H9 (cell line): ENCODE measurements around the gene ELOVL6. TPM values are rescaled to one million over a fixed set of nuclear protein-coding genes. Genes with fewer than 3 reads are reported as not detected.
"Not testable (repeated sequence)": the region's sequence is repeated elsewhere in the genome, so short reads cannot be mapped to it uniquely, and the experiment has no call there.

Experiments
- DNase-seq: peaks from one replicate; pipeline ENCODE4 v3.0.0-alpha.2; 2017
- H2AFZ ChIP-seq: one replicate; pipeline ENCODE4 v1.6.1; 2013; ENCODE audit warnings: mild to moderate bottlenecking, low read length, control low read depth, moderate library complexity
- H2AK5ac ChIP-seq: 2 replicates; pipeline ENCODE4 v1.6.1; 2013; ENCODE audit warnings: low read length, control low read depth, mixed read lengths; ENCODE audit not compliant: insufficient read length
- H2BK120ac ChIP-seq: one replicate; pipeline ENCODE4 v1.6.1; 2013; ENCODE audit warnings: low read depth, mild to moderate bottlenecking, low read length, control low read depth, inconsistent platforms; ENCODE audit not compliant: poor library complexity, severe bottlenecking
- H2BK12ac ChIP-seq: 2 replicates; pipeline ENCODE4 v1.6.1; 2013; ENCODE audit warnings: low read length, control low read depth, mixed read lengths, low read depth; ENCODE audit not compliant: insufficient read length
- H2BK15ac ChIP-seq: 2 replicates; pipeline ENCODE4 v1.6.1; 2013; ENCODE audit warnings: low read depth, low read length, control low read depth
- H2BK20ac ChIP-seq: one replicate; pipeline ENCODE4 v1.6.1; 2013; ENCODE audit warnings: low read depth, mild to moderate bottlenecking, low read length, control low read depth, inconsistent platforms; ENCODE audit not compliant: poor library complexity, severe bottlenecking
- H2BK5ac ChIP-seq: 2 replicates; pipeline ENCODE4 v1.6.1; 2013; ENCODE audit warnings: low read length, control low read depth, mixed read lengths; ENCODE audit not compliant: insufficient read length
- H3K14ac ChIP-seq: 2 replicates; pipeline ENCODE4 v1.6.1; 2013; ENCODE audit warnings: low read length, control low read depth; ENCODE audit not compliant: insufficient read depth
- H3K18ac ChIP-seq: 2 replicates; pipeline ENCODE4 v1.6.1; 2013; ENCODE audit warnings: low read depth, mild to moderate bottlenecking, mixed read lengths, low read length, control low read depth; ENCODE audit not compliant: insufficient read length
- H3K23ac ChIP-seq: 2 replicates; pipeline ENCODE4 v1.6.1; 2013; ENCODE audit warnings: low read length, control low read depth, mixed read lengths, low read depth; ENCODE audit not compliant: insufficient read length
- H3K23me2 ChIP-seq: 2 replicates; pipeline ENCODE4 v1.6.1; 2013; ENCODE audit warnings: low read depth, mild to moderate bottlenecking, mixed read lengths, low read length, control low read depth; ENCODE audit not compliant: insufficient read length, poor library complexity, severe bottlenecking
- H3K27ac ChIP-seq: 2 replicates; pipeline ENCODE4 v1.5.1; 2013; ENCODE audit warnings: low read length, control low read depth, mixed read lengths, low read depth; ENCODE audit not compliant: insufficient read length
- H3K27me3 ChIP-seq: 2 replicates; pipeline ENCODE4 v1.6.1; 2013; ENCODE audit warnings: low read length, control low read depth, inconsistent platforms; ENCODE audit not compliant: insufficient read depth
- H3K4ac ChIP-seq: 2 replicates; pipeline ENCODE4 v1.6.1; 2013; ENCODE audit warnings: low read depth, mild to moderate bottlenecking, control low read depth, inconsistent platforms, low read length, moderate library complexity
- H3K4me1 ChIP-seq: 2 replicates; pipeline ENCODE4 v1.6.1; 2013; ENCODE audit warnings: low read length, control low read depth, inconsistent platforms; ENCODE audit not compliant: insufficient read depth
- H3K4me2 ChIP-seq: 2 replicates; pipeline ENCODE4 v1.6.1; 2013; ENCODE audit warnings: low read length, control low read depth, mixed read lengths; ENCODE audit not compliant: insufficient read length, insufficient read depth
- H3K56ac ChIP-seq: 2 replicates; pipeline ENCODE4 v1.6.1; 2013; ENCODE audit warnings: low read depth, mild to moderate bottlenecking, mixed read lengths, low read length, control low read depth; ENCODE audit not compliant: insufficient read length
- H3K79me1 ChIP-seq: 2 replicates; pipeline ENCODE4 v1.6.1; 2013; ENCODE audit warnings: low read depth, mild to moderate bottlenecking, moderate library complexity, low read length, control low read depth, inconsistent platforms; ENCODE audit not compliant: insufficient read depth, poor library complexity, severe bottlenecking
- H3K79me2 ChIP-seq: 2 replicates; pipeline ENCODE4 v1.6.1; 2013; ENCODE audit warnings: low read length, control low read depth, inconsistent platforms; ENCODE audit not compliant: insufficient read depth
- H3K9ac ChIP-seq: 2 replicates; pipeline ENCODE4 v1.6.1; 2013; ENCODE audit warnings: low read length, control low read depth, mixed read lengths; ENCODE audit not compliant: insufficient read length; ENCODE audit errors: extremely low read depth
- H3K9me3 ChIP-seq: one replicate; pipeline ENCODE4 v1.6.1; 2013; ENCODE audit warnings: low read depth, low read length, inconsistent platforms; ENCODE audit not compliant: control insufficient read depth
- H3T11ph ChIP-seq: one replicate; pipeline ENCODE4 v1.6.1; 2013; ENCODE audit warnings: mild to moderate bottlenecking, low read length, control low read depth, inconsistent platforms
- H4K20me1 ChIP-seq: one replicate; pipeline ENCODE4 v1.6.1; 2013; ENCODE audit not compliant: control insufficient read depth, insufficient read length, insufficient read depth
- H4K5ac ChIP-seq: 2 replicates; pipeline ENCODE4 v1.6.1; 2013; ENCODE audit warnings: low read depth, mild to moderate bottlenecking, mixed read lengths, low read length, control low read depth; ENCODE audit not compliant: insufficient read length
- H4K8ac ChIP-seq: replicated peaks from 2 replicates; pipeline ENCODE4 v1.6.1; 2013; ENCODE audit warnings: low read length, control low read depth, mixed read lengths, low read depth; ENCODE audit not compliant: insufficient read length
- H4K91ac ChIP-seq: 2 replicates; pipeline ENCODE4 v1.6.1; 2013; ENCODE audit warnings: low read depth, mild to moderate bottlenecking, moderate library complexity, mixed read lengths, low read length, control low read depth; ENCODE audit not compliant: insufficient read length
- H3K27ac Mint-ChIP-seq, 3 experiments: 2 replicates in 2 of 3; 3 replicates in 1 of 3; pipeline ENCODE4 v1.8.0; 2020 to 2021; ENCODE audit warnings: mixed read lengths in 3 of 3, mild to moderate bottlenecking in 1 of 3, moderate library complexity in 1 of 3
- H3K27me3 Mint-ChIP-seq: 2 replicates; pipeline ENCODE4 v1.8.0; 2021; ENCODE audit warnings: low read depth, mild to moderate bottlenecking, moderate library complexity, mixed read lengths
- H3K36me3 Mint-ChIP-seq, 3 experiments: 2 replicates in 2 of 3; 3 replicates in 1 of 3; pipeline ENCODE4 v1.8.0; 2020 to 2021; ENCODE audit warnings: low read depth in 3 of 3, mixed read lengths in 3 of 3; ENCODE audit not compliant: insufficient read depth in 1 of 3
- H3K4me1 Mint-ChIP-seq, 2 experiments: 2 replicates each; pipeline ENCODE4 v1.8.0; 2020; ENCODE audit warnings: mixed read lengths in 2 of 2
- H3K4me3 Mint-ChIP-seq, 2 experiments: 2 replicates in 1 of 2; 3 replicates in 1 of 2; pipeline ENCODE4 v1.8.0; 2020 to 2021; ENCODE audit warnings: mild to moderate bottlenecking in 2 of 2, mixed read lengths in 2 of 2, moderate library complexity in 1 of 2
- H3K9me3 Mint-ChIP-seq, 2 experiments: 2 replicates in 1 of 2; 3 replicates in 1 of 2; pipeline ENCODE4 v1.8.0; 2020; ENCODE audit warnings: mild to moderate bottlenecking in 2 of 2, mixed read lengths in 2 of 2, moderate library complexity in 1 of 2
- CTCF ChIP-seq: fragments of 200-600 bp; sonication (generic); conservative IDR thresholded peaks from 3 replicates; pipeline ENCODE4 v1.8.0; 2021; ENCODE audit warnings: antibody characterized with exemption, mild to moderate bottlenecking
- WGBS: extraction: QIAGEN DNeasy Blood & Tissue Kit; methylation state at CpG from one replicate; pipeline ENCODE4 v1.1.7; 2013; ENCODE audit warnings: missing lambda C conversion rate, low lambda C conversion rate, mixed read lengths; ENCODE audit not compliant: insufficient read length; ENCODE audit errors: extremely low coverage; 5-methylcytosine and 5-hydroxymethylcytosine counted together
- total RNA-seq: library from RNA; stranded (reverse); gene quantifications from 2 replicates; pipeline ENCODE4 v1.2.1, GENCODE V29; 2021

The ELOVL6 gene
- total RNA-seq, 1 experiment from 2014 or later: 64.6 TPM

GRCh38 chr4:110084154-110084553 lies 114.3 kb downstream of the ELOVL6 start:
- no peak overlapping the region for H3K27ac ChIP-seq
- H3K4ac ChIP-seq: no peak overlapping the region
- no CpG with 5 or more reads among the region's 3 CpGs for WGBS
- H2BK12ac ChIP-seq: no peak overlapping the region
- no peak for DNase-seq
- peaks cover 5% of the 10 kb centered on the region; the same call in 1 of the 2 replicates for H3K4me1 ChIP-seq
- no peaks in the 10 kb centered on the region for H3K27me3 ChIP-seq
- no peak overlapping the region for H4K8ac ChIP-seq
- no peak overlapping the region for H2BK5ac ChIP-seq
- no peak overlapping the region for H3T11ph ChIP-seq
- Mint-ChIP-seq H3K27ac (no peak overlapping the region), H3K9me3 (peaks cover 16 to 22% of the 10 kb centered on the region in 2 experiments), H3K4me3 (no peak overlapping the region), H3K4me1 (peaks cover 13 to 15% of the 10 kb centered on the region in 2 experiments), H3K36me3 (peaks cover 18 to 35% (median 28%) of the 10 kb centered on the region in 3 experiments), H3K27me3 (no peaks in the 10 kb centered on the region)
- no peak overlapping the region for H3K4me2 ChIP-seq
- no peak overlapping the region for H3K23ac ChIP-seq
- TF ChIP-seq CTCF: no peak
- no peaks in the 10 kb centered on the region for H3K23me2 ChIP-seq
- no peak overlapping the region for H4K91ac ChIP-seq
- H2AFZ ChIP-seq: no peak overlapping the region
- no peak overlapping the region for H2BK15ac ChIP-seq
- no peak overlapping the region for H3K56ac ChIP-seq
- H3K9me3 ChIP-seq: no peaks in the 10 kb centered on the region
- no peak overlapping the region for H3K14ac ChIP-seq
- H4K20me1 ChIP-seq: no peaks in the 10 kb centered on the region
- no peaks in the 10 kb centered on the region for H3K79me1 ChIP-seq
- H2BK120ac ChIP-seq: no peak overlapping the region
- H3K18ac ChIP-seq: no peak overlapping the region
- H2BK20ac ChIP-seq: no peak overlapping the region
- peaks cover 2% of the 10 kb centered on the region; the same call in 1 of the 2 replicates for H3K79me2 ChIP-seq
- H3K9ac ChIP-seq: no peak overlapping the region
- no peak overlapping the region for H4K5ac ChIP-seq
- no peak overlapping the region for H2AK5ac ChIP-seq

GRCh38 chr4:110078148-110078547 lies 120.3 kb downstream of the ELOVL6 start:
- not testable (repeated sequence) for H2BK12ac ChIP-seq, H3K56ac ChIP-seq, H3K4me2 ChIP-seq, H3K9me3 ChIP-seq, H2AK5ac ChIP-seq, H4K91ac ChIP-seq, H3K14ac ChIP-seq, H2BK20ac ChIP-seq, H3K27me3 ChIP-seq, H3K18ac ChIP-seq, H3K27ac ChIP-seq, H3K4ac ChIP-seq, H4K20me1 ChIP-seq, H3K4me1 Mint-ChIP-seq, H3K27ac Mint-ChIP-seq, H4K8ac ChIP-seq, DNase-seq, H3K23me2 ChIP-seq, H3K23ac ChIP-seq, H3K4me3 Mint-ChIP-seq, H2AFZ ChIP-seq, H2BK120ac ChIP-seq, H3T11ph ChIP-seq, H4K5ac ChIP-seq, H3K79me2 ChIP-seq, H3K4me1 ChIP-seq, H2BK5ac ChIP-seq, H2BK15ac ChIP-seq, H3K9ac ChIP-seq, H3K79me1 ChIP-seq, H3K27me3 Mint-ChIP-seq
- peaks cover 17 to 27% of the 10 kb centered on the region in 2 experiments for H3K9me3 Mint-ChIP-seq
- peaks cover 23 to 37% (median 36%) of the 10 kb centered on the region in 3 experiments for H3K36me3 Mint-ChIP-seq
- no CpG with 5 or more reads among the region's 2 CpGs for WGBS
